ENCODE results near the gene PTPRK. TPM values are rescaled to one million over a fixed set of nuclear protein-coding genes. Genes with fewer than 3 reads are reported as not detected.
"Not testable (repeated sequence)": the region's sequence is repeated elsewhere in the genome, so short reads cannot be mapped to it uniquely, and the experiment has no call there.

The PTPRK gene
- total RNA-seq, 2 donors from 2014 or later: 60.6 to 121 TPM

GRCh38 chr6:128487746-128488145 lies 32.7 kb downstream of the PTPRK start:
- no peaks in the 10 kb centered on the region for H3K27me3 ChIP-seq
- H3K4me1 ChIP-seq: peaks cover 29% of the 10 kb centered on the region
- DNase-seq (no peak), ATAC-seq (no peak)
- intact Hi-C loops (cut with DNase I): no loop called here
- no peaks in the 10 kb centered on the region for H3K9me3 ChIP-seq
- TF ChIP-seq POLR2A (IDR thresholded peaks at IDR 0.05): no peak
- no peak for TF ChIP-seq CTCF (IDR thresholded peaks at IDR 0.05)
- WGBS, 2 donors: 88 to 96% methylated on average over 3 of the region's 3 CpGs
- no peak overlapping the region for H3K4me3 ChIP-seq
- H3K36me3 ChIP-seq (replicated peaks in 1 of 2; ENCODE audit: insufficient read depth in 1 of 2, low read depth in 2 of 2): peaks cover 0 to 2% of the 10 kb centered on the region in 2 donors
- H3K27ac ChIP-seq: no peak overlapping the region

- Histone ChIP-seq H3K27me3 (no peaks in the 10 kb centered on the region), H3K36me3 (replicated peaks in 1 of 2; ENCODE audit: insufficient read depth in 1 of 2, low read depth in 2 of 2) (peaks cover 0 to 2% of the 10 kb centered on the region in 2 donors), H3K4me3 (no peak overlapping the region), H3K4me1 (peaks cover 22% of the 10 kb centered on the region), H3K27ac (no peak overlapping the region), H3K9me3 (no peaks in the 10 kb centered on the region)
- intact Hi-C loops (cut with DNase I): no loop called here
- TF ChIP-seq POLR2A (IDR thresholded peaks at IDR 0.05) (no peak), CTCF (IDR thresholded peaks at IDR 0.05) (peak; percentile 15 to 53 (median 37))
- peak in 1 of 4 donors; percentile 31 for DNase-seq
- 85 to 90% methylated on average over 2 of the region's 2 CpGs for WGBS, 2 donors
- ATAC-seq: no peak
Observed at GRCh38 chr6:128487055-128487454, 33.3 kb downstream of the PTPRK start.

GRCh38 chr6:128486580-128486979 lies 33.8 kb downstream of the PTPRK start:
- H3K4me3 ChIP-seq; DNase-seq; H3K36me3 ChIP-seq (replicated peaks in 1 of 2; ENCODE audit: insufficient read depth in 1 of 2, low read depth in 2 of 2); H3K9me3 ChIP-seq; H3K27me3 ChIP-seq; ATAC-seq; H3K27ac ChIP-seq; intact Hi-C loops (cut with DNase I): not testable (repeated sequence)
- peaks cover 19% of the 10 kb centered on the region for H3K4me1 ChIP-seq
- WGBS, 2 donors: 100% methylated on average over 1 of the region's 1 CpG

GRCh38 chr6:128483472-128484135 lies 36.8 kb downstream of the PTPRK start:
- ATAC-seq (no peak), DNase-seq (no peak)
- H3K9me3 ChIP-seq: no peaks in the 10 kb centered on the region
- 68% methylated on average over 5 of the region's 5 CpGs for WGBS, 2 donors
- intact Hi-C loops (cut with DNase I): no loop called here
- H3K4me3 ChIP-seq: no peak overlapping the region
- TF ChIP-seq CTCF (IDR thresholded peaks at IDR 0.05) (no peak), POLR2A (IDR thresholded peaks at IDR 0.05) (no peak)
- peaks cover 0 to 2% of the 10 kb centered on the region in 2 donors for H3K36me3 ChIP-seq (replicated peaks in 1 of 2; ENCODE audit: insufficient read depth in 1 of 2, low read depth in 2 of 2)
- peaks cover 14% of the 10 kb centered on the region for H3K4me1 ChIP-seq
- H3K27me3 ChIP-seq: no peaks in the 10 kb centered on the region
- H3K27ac ChIP-seq: no peak overlapping the region

GRCh38 chr6:128482642-128483041 lies 37.8 kb downstream of the PTPRK start:
- ATAC-seq (no peak), DNase-seq (no peak)
- no peaks in the 10 kb centered on the region for H3K27me3 ChIP-seq
- H3K4me1 ChIP-seq: peaks cover 14% of the 10 kb centered on the region
- intact Hi-C loops (cut with DNase I): no loop called here
- no peak overlapping the region for H3K4me3 ChIP-seq
- H3K36me3 ChIP-seq (replicated peaks in 1 of 2; ENCODE audit: insufficient read depth in 1 of 2, low read depth in 2 of 2): peaks cover 0 to 2% of the 10 kb centered on the region in 2 donors
- TF ChIP-seq POLR2A (IDR thresholded peaks at IDR 0.05) (no peak), CTCF (IDR thresholded peaks at IDR 0.05) (no peak)
- H3K9me3 ChIP-seq: no peaks in the 10 kb centered on the region
- no peak overlapping the region for H3K27ac ChIP-seq
- WGBS, 2 donors: 80 to 83% methylated on average over 3 of the region's 3 CpGs
